Activated CD4-positive, alpha-beta T cell treated with anti-CD3 and anti-CD28 coated beads for 48 hours (primary cell): Measurements from ENCODE around the gene URB1.

Source experiments
- DNase-seq: peaks from one replicate; pipeline ENCODE4 v3.0.0-alpha.2; 2020

Gene URB1

GRCh38 chr21:32316361-32317215 is 76.2 kb downstream of the URB1 start:
- DNase-seq, result no peak

- DNase-seq, result no peak
Measured at GRCh38 chr21:32315511-32316281, 77.1 kb downstream of the URB1 start.

- no peak for DNase-seq
Measured at GRCh38 chr21:32314806-32315205, 78.0 kb downstream of the URB1 start.

GRCh38 chr21:32312976-32313375 is 79.8 kb downstream of the URB1 start:
- no peak for DNase-seq

GRCh38 chr21:32312326-32312725 is 80.5 kb downstream of the URB1 start:
- no peak for DNase-seq

- DNase-seq, result no peak
Measured at GRCh38 chr21:32311621-32312020, 81.2 kb downstream of the URB1 start.

- peak; percentile 20 for DNase-seq
Measured at GRCh38 chr21:32310976-32311375, 81.8 kb downstream of the URB1 start.

- no peak for DNase-seq
Measured at GRCh38 chr21:32309906-32310460, 82.8 kb downstream of the URB1 start.

GRCh38 chr21:32308696-32309095 is 84.1 kb downstream of the URB1 start:
- DNase-seq, result no peak

GRCh38 chr21:32307706-32308105 is 85.1 kb downstream of the URB1 start:
- no peak for DNase-seq

- no peak for DNase-seq
Measured at GRCh38 chr21:32306021-32306780, 86.6 kb downstream of the URB1 start.

- DNase-seq, result no peak
Measured at GRCh38 chr21:32304998-32305397, 87.8 kb downstream of the URB1 start.

GRCh38 chr21:32303385-32303784 is 89.4 kb downstream of the URB1 start:
- DNase-seq, result no peak

- DNase-seq, result no peak
Measured at GRCh38 chr21:32302560-32302959, 90.3 kb downstream of the URB1 start.

- DNase-seq, result no peak
Measured at GRCh38 chr21:32301596-32301995, 91.2 kb downstream of the URB1 start.

GRCh38 chr21:32300117-32300681 is 92.6 kb downstream of the URB1 start:
- DNase-seq, result no peak

- no peak for DNase-seq
Measured at GRCh38 chr21:32299695-32300094, 93.1 kb downstream of the URB1 start.

- DNase-seq, result no peak
Measured at GRCh38 chr21:32298658-32299081, 94.1 kb downstream of the URB1 start, which contains the start of gene MRAP. MRAP (plus strand) TSS chr21:32298855; CDS start chr21:32298972, 117 bp downstream.

- DNase-seq, result no peak
Measured at GRCh38 chr21:32298148-32298559, 94.7 kb downstream of the URB1 start.

GRCh38 chr21:32297449-32297848 is 95.4 kb downstream of the URB1 start:
- no peak for DNase-seq

GRCh38 chr21:32285476-32285875 is 107.3 kb downstream of the URB1 start:
- DNase-seq, result no peak

GRCh38 chr21:32282992-32283391 is 109.8 kb downstream of the URB1 start:
- no peak for DNase-seq

- DNase-seq, result no peak
Measured at GRCh38 chr21:32281531-32281930, 111.3 kb downstream of the URB1 start.
